GM23338 (cell line): ENCODE data around the gene MAPK4. TPM values are rescaled to one million over a fixed set of nuclear protein-coding genes. Genes with fewer than 3 reads are reported as not detected.

Source experiments
- ATAC-seq: fragments of 200-7000 bp; cut with Tn5 transposase; 3 replicates; pipeline ENCODE4 v1.9.1; 2020
- DNase-seq: peaks from one replicate; pipeline ENCODE4 v3.0.0-alpha.2; 2015; ENCODE audit warnings: low spot score
- H2AFZ ChIP-seq: fragments of 200-600 bp; sonication (generic); 2 replicates; pipeline ENCODE4 v1.8.0; 2016; ENCODE audit warnings: antibody characterized with exemption, mild to moderate bottlenecking, moderate library complexity
- H3F3A ChIP-seq: fragments of 200-600 bp; sonication (generic); replicated peaks from 2 replicates; pipeline ENCODE4 v1.8.0; 2017; ENCODE audit warnings: antibody characterized with exemption, mixed run types, low read depth
- H3K27ac ChIP-seq: fragments of 200-600 bp; sonication (generic); 2 replicates; pipeline ENCODE4 v1.6.1; 2016; ENCODE audit warnings: low read depth
- H3K27me3 ChIP-seq: fragments of 200-600 bp; sonication (generic); 2 replicates; pipeline ENCODE4 v1.8.0; 2016; ENCODE audit warnings: mild to moderate bottlenecking, mixed run types, moderate library complexity; ENCODE audit not compliant: insufficient read depth
- H3K36me3 ChIP-seq: fragments of 200-600 bp; sonication (generic); 2 replicates; pipeline ENCODE4 v1.8.0; 2016; ENCODE audit warnings: mild to moderate bottlenecking; ENCODE audit not compliant: insufficient read depth
- H3K4me1 ChIP-seq: fragments of 200-600 bp; sonication (generic); 2 replicates; pipeline ENCODE4 v1.8.0; 2016; ENCODE audit warnings: mild to moderate bottlenecking, moderate library complexity; ENCODE audit not compliant: insufficient read depth
- H3K4me2 ChIP-seq: fragments of 200-600 bp; sonication (generic); 2 replicates; pipeline ENCODE4 v1.7.1; 2017; ENCODE audit warnings: mixed run types
- H3K4me3 ChIP-seq: fragments of 200-600 bp; sonication (generic); 2 replicates; pipeline ENCODE4 v1.6.1; 2016; ENCODE audit warnings: mixed run types
- H3K79me2 ChIP-seq: fragments of 200-600 bp; sonication (generic); replicated peaks from 2 replicates; pipeline ENCODE4 v1.8.0; 2017; ENCODE audit warnings: mild to moderate bottlenecking; ENCODE audit not compliant: insufficient read depth
- H3K9me2 ChIP-seq: fragments of 200-600 bp; sonication (generic); 2 replicates; pipeline ENCODE4 v1.8.0; 2017; ENCODE audit not compliant: insufficient read depth
- H4K20me1 ChIP-seq: fragments of 200-600 bp; sonication (generic); replicated peaks from 2 replicates; pipeline ENCODE4 v1.8.0; 2017; ENCODE audit warnings: mild to moderate bottlenecking; ENCODE audit not compliant: insufficient read depth
- H3K27ac Mint-ChIP-seq: 2 replicates; pipeline ENCODE4 v1.8.0; 2020; ENCODE audit warnings: inconsistent platforms, mild to moderate bottlenecking, moderate library complexity, mixed read lengths
- H3K27me3 Mint-ChIP-seq: 3 replicates; pipeline ENCODE4 v1.8.0; 2022; ENCODE audit warnings: low read depth, mild to moderate bottlenecking, moderate library complexity, mixed read lengths, inconsistent platforms; ENCODE audit not compliant: insufficient read depth, poor library complexity
- H3K36me3 Mint-ChIP-seq: 3 replicates; pipeline ENCODE4 v1.8.0; 2021; ENCODE audit warnings: low read depth, mild to moderate bottlenecking, inconsistent platforms, moderate library complexity, mixed read lengths
- H3K4me1 Mint-ChIP-seq: 3 replicates; pipeline ENCODE4 v1.8.0; 2020; ENCODE audit warnings: mild to moderate bottlenecking, inconsistent platforms, mixed read lengths
- H3K4me3 Mint-ChIP-seq: 3 replicates; pipeline ENCODE4 v1.8.0; 2021; ENCODE audit warnings: moderate library complexity, mild to moderate bottlenecking, inconsistent platforms, mixed read lengths
- H3K9me3 Mint-ChIP-seq: 3 replicates; pipeline ENCODE4 v1.8.0; 2020; ENCODE audit warnings: moderate library complexity, mild to moderate bottlenecking, inconsistent platforms, mixed read lengths
- EZH2phosphoT487 ChIP-seq: fragments of 200-600 bp; sonication (generic); IDR thresholded peaks from one replicate; pipeline ENCODE4 v1.8.1; 2018; ENCODE audit warnings: antibody characterized with exemption; ENCODE audit not compliant: unreplicated experiment
- JUNB ChIP-seq: IDR thresholded peaks from one replicate; pipeline ENCODE4 v1.6.1; 2016; ENCODE audit warnings: antibody characterized with exemption; ENCODE audit not compliant: unreplicated experiment
- polyA plus RNA-seq: library from polyadenylated mRNA; unstranded; fragments of >200 nt; fragmentation: Nextera tagmentation; extraction: Ambion mirVana; gene quantifications from 2 replicates; pipeline ENCODE4 v1.2.1, GENCODE V29; 2016
- total RNA-seq: library from RNA; depleted of rRNA; stranded (reverse); fragments of >200 nt; shearing (Covaris generic); gene quantifications from 2 replicates; pipeline ENCODE4 v1.2.3, GENCODE V29; 2014
- TF ChIP-seq, protein P1 (sequence below): IDR thresholded peaks from one replicate; pipeline ENCODE4 v1.6.1; 2018; ENCODE audit warnings: antibody characterized with exemption; ENCODE audit not compliant: unreplicated experiment
- TF ChIP-seq, protein P2 (sequence below), 2 experiments: fragments of 200-600 bp in 1 of 2; sonication (generic) in 1 of 2; conservative IDR thresholded peaks; 2 replicates each; pipeline versions ENCODE4 v1.5.1 to v1.6.1; 2016 to 2017; ENCODE audit warnings: antibody characterized with exemption in 2 of 2, low read depth in 2 of 2, mild to moderate bottlenecking in 2 of 2, moderate library complexity in 1 of 2

The MAPK4 gene
- total and polyA plus RNA-seq, 2 experiments from 2014 or later = 1.3 to 4.4 TPM

DNA sequence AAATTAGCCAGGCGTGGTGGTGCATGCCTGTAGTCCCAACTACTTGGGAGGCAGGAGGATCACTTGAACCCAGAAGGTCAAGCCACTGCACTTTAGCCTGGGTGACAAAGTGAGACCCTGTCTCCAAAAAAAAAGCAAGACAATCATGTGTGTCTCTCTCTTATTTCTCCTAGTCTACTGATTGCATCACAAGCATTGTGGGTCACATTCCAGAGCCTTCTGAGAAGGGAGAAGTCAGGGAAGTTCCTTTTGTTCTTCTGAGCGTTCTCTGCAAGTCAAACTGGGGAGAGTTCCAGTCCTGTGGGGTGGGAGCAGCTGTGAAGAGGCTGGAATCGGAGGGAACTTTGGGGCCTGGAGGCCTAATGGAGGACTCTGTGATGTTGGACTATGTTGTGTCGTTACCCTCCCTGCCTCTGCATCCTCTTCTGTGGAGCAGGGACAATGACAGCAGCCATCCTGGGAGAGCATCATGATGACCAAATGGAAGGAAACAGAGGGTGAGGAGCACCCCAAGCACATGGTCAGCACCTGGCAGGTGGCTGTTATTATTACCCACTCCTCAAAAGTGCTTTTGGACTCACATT lies 144.6 kb downstream of the MAPK4 start:
- Mint-ChIP-seq H3K36me3 (no peaks in the 10 kb centered on the region), H3K4me1 (peaks cover 53% of the 10 kb centered on the region), H3K27me3 (peaks cover 12% of the 10 kb centered on the region), H3K9me3 (no peaks in the 10 kb centered on the region), H3K4me3 (no peak overlapping the region), H3K27ac (no peak overlapping the region)
- H3K79me2 ChIP-seq = no peaks in the 10 kb centered on the region
- peaks cover 31% of the 10 kb centered on the region for H3K4me1 ChIP-seq
- no peaks in the 10 kb centered on the region for H4K20me1 ChIP-seq
- H3K27ac ChIP-seq = no peak overlapping the region
- H3K27me3 ChIP-seq = no peaks in the 10 kb centered on the region
- H3K4me3 ChIP-seq = no peak overlapping the region
- DNase-seq = no peak
- 0 out of 2 replicates have a peak, but pooled peaks cover 5% of the 10 kb centered on the region for H3K9me2 ChIP-seq
- H3K36me3 ChIP-seq = no peaks in the 10 kb centered on the region
- H2AFZ ChIP-seq = no peak overlapping the region
- ATAC-seq = no peak
- TF ChIP-seq EZH2phosphoT487 = no peak
- TF ChIP-seq, protein P1, sequence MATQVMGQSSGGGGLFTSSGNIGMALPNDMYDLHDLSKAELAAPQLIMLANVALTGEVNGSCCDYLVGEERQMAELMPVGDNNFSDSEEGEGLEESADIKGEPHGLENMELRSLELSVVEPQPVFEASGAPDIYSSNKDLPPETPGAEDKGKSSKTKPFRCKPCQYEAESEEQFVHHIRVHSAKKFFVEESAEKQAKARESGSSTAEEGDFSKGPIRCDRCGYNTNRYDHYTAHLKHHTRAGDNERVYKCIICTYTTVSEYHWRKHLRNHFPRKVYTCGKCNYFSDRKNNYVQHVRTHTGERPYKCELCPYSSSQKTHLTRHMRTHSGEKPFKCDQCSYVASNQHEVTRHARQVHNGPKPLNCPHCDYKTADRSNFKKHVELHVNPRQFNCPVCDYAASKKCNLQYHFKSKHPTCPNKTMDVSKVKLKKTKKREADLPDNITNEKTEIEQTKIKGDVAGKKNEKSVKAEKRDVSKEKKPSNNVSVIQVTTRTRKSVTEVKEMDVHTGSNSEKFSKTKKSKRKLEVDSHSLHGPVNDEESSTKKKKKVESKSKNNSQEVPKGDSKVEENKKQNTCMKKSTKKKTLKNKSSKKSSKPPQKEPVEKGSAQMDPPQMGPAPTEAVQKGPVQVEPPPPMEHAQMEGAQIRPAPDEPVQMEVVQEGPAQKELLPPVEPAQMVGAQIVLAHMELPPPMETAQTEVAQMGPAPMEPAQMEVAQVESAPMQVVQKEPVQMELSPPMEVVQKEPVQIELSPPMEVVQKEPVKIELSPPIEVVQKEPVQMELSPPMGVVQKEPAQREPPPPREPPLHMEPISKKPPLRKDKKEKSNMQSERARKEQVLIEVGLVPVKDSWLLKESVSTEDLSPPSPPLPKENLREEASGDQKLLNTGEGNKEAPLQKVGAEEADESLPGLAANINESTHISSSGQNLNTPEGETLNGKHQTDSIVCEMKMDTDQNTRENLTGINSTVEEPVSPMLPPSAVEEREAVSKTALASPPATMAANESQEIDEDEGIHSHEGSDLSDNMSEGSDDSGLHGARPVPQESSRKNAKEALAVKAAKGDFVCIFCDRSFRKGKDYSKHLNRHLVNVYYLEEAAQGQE = no peak
- TF ChIP-seq, protein P2, sequence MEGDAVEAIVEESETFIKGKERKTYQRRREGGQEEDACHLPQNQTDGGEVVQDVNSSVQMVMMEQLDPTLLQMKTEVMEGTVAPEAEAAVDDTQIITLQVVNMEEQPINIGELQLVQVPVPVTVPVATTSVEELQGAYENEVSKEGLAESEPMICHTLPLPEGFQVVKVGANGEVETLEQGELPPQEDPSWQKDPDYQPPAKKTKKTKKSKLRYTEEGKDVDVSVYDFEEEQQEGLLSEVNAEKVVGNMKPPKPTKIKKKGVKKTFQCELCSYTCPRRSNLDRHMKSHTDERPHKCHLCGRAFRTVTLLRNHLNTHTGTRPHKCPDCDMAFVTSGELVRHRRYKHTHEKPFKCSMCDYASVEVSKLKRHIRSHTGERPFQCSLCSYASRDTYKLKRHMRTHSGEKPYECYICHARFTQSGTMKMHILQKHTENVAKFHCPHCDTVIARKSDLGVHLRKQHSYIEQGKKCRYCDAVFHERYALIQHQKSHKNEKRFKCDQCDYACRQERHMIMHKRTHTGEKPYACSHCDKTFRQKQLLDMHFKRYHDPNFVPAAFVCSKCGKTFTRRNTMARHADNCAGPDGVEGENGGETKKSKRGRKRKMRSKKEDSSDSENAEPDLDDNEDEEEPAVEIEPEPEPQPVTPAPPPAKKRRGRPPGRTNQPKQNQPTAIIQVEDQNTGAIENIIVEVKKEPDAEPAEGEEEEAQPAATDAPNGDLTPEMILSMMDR (conservative IDR thresholded peaks at IDR 0.05; ENCODE audit: low read depth in 2 of 2) = no peak
- H3F3A ChIP-seq = no peaks in the 10 kb centered on the region
- no peak overlapping the region for H3K4me2 ChIP-seq

DNA sequence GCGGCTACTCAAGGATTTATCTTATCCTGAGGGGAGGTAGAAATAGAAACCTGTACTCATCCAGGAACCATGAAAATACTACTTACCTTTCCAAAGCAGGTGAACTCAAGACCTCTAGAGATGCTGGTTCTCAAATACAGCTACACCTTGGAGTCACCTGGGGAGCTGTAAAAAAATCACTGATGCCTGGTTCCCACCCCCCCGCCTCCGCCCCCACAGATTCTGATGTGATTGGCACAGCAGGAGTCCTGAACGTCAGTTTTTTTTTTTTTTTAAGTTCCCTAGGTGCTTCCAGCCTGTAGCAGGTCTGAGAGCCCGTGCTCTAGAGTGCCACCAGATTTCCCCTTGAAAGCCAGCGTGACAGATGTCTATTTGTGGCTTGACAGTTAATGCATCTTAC lies 146.3 kb downstream of the MAPK4 start:
- Mint-ChIP-seq H3K27ac (no peak overlapping the region), H3K4me3 (no peak overlapping the region), H3K4me1 (peaks cover 36% of the 10 kb centered on the region), H3K27me3 (peaks cover 7% of the 10 kb centered on the region), H3K36me3 (no peaks in the 10 kb centered on the region), H3K9me3 (no peaks in the 10 kb centered on the region)
- H3K27ac ChIP-seq = no peak overlapping the region
- H3K27me3 ChIP-seq = no peaks in the 10 kb centered on the region
- DNase-seq (no peak), ATAC-seq (no peak)
- H3K4me1 ChIP-seq = peaks cover 17% of the 10 kb centered on the region
- peak overlapping the region; percentile 48 for H3K4me2 ChIP-seq
- H3K4me3 ChIP-seq = no peak overlapping the region
- no peaks in the 10 kb centered on the region for H3K79me2 ChIP-seq
- no peaks in the 10 kb centered on the region for H4K20me1 ChIP-seq
- H2AFZ ChIP-seq = no peak overlapping the region
- no peak for TF ChIP-seq JUNB
- H3K36me3 ChIP-seq = no peaks in the 10 kb centered on the region
- no peaks in the 10 kb centered on the region for H3K9me2 ChIP-seq
- no peaks in the 10 kb centered on the region for H3F3A ChIP-seq
